Brain microvascular endothelial cell (primary cell): ENCODE results near the gene SPDYE4.

Experiments
- DNase-seq: peaks from one replicate; pipeline ENCODE4 v3.0.0-alpha.2; 2020
- H3K27ac ChIP-seq: fragments of 250-450 bp; sonication (Bioruptor Pico); 2 replicates; pipeline ENCODE4 v1.5.1; 2020; ENCODE audit warnings: mild to moderate bottlenecking, moderate library complexity
- H3K27me3 ChIP-seq: fragments of 250-450 bp; sonication (Bioruptor Pico); replicated peaks from 2 replicates; pipeline ENCODE4 v1.5.1; 2020; ENCODE audit warnings: mild to moderate bottlenecking
- H3K36me3 ChIP-seq: fragments of 250-450 bp; sonication (Bioruptor Pico); replicated peaks from 2 replicates; pipeline ENCODE4 v1.5.1; 2020; ENCODE audit warnings: mild to moderate bottlenecking
- H3K4me3 ChIP-seq: 2 replicates; pipeline ENCODE4 v1.5.1; 2011; ENCODE audit warnings: low read depth, mild to moderate bottlenecking, control low read depth, low read length, moderate library complexity
- in situ Hi-C: cut with HindIII; loops from 2 replicates; pipeline ENCODE4 v1.10.0; 2017; ENCODE audit warnings: low sequenced_read_pairs, low pct_ligation_motif_present
- TF ChIP-seq, protein P1 (sequence below): IDR thresholded peaks from 2 replicates; pipeline ENCODE4 v1.5.1; 2011; ENCODE audit warnings: low read depth, mild to moderate bottlenecking, moderate library complexity, low read length, control low read depth, inconsistent platforms; ENCODE audit errors: missing control alignments

Gene SPDYE4

GRCh38 chr17:8710813-8711212 lies 47.5 kb downstream of the SPDYE4 start:
- Histone ChIP-seq H3K27me3 (no peaks in the 10 kb centered on the region), H3K4me3 (no peak overlapping the region), H3K36me3 (no peaks in the 10 kb centered on the region), H3K27ac (no peak overlapping the region)
- in situ Hi-C loops = no loop called here
- TF ChIP-seq, protein P1, sequence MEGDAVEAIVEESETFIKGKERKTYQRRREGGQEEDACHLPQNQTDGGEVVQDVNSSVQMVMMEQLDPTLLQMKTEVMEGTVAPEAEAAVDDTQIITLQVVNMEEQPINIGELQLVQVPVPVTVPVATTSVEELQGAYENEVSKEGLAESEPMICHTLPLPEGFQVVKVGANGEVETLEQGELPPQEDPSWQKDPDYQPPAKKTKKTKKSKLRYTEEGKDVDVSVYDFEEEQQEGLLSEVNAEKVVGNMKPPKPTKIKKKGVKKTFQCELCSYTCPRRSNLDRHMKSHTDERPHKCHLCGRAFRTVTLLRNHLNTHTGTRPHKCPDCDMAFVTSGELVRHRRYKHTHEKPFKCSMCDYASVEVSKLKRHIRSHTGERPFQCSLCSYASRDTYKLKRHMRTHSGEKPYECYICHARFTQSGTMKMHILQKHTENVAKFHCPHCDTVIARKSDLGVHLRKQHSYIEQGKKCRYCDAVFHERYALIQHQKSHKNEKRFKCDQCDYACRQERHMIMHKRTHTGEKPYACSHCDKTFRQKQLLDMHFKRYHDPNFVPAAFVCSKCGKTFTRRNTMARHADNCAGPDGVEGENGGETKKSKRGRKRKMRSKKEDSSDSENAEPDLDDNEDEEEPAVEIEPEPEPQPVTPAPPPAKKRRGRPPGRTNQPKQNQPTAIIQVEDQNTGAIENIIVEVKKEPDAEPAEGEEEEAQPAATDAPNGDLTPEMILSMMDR = no peak
- DNase-seq = no peak

DNA sequence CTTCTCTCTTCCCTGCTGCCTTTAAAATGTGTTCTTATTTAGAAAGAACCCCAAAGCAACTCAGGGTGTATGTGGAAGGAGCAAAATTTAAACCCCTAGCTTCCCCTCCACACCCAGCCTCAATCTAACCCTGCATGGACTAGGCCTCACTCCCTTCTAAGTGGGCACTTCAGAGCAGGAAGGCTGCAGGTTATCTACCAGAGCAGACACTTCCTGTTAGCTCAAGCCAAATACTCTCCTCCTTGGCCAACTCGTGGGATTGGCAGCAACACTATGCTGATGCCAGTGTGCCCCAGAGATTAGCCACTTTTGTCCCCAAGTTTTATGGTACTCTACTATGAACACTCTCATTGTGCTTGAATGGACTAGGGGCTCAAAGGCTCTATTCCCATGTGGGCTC lies 49.3 kb downstream of the SPDYE4 start:
- no peak for DNase-seq
- no peak overlapping the region for H3K27ac ChIP-seq

GRCh38 chr17:8708025-8708461 lies 50.3 kb downstream of the SPDYE4 start:
- Histone ChIP-seq H3K27me3 (no peaks in the 10 kb centered on the region), H3K27ac (no peak overlapping the region), H3K4me3 (no peak overlapping the region), H3K36me3 (no peaks in the 10 kb centered on the region)
- TF ChIP-seq, protein P1 = no peak
- in situ Hi-C loops = no loop called here
- no peak for DNase-seq

More for the DNA sequence above, 49.3 kb downstream of the SPDYE4 start:
- in situ Hi-C loops = no loop called here
- Histone ChIP-seq H3K27me3 (no peaks in the 10 kb centered on the region), H3K36me3 (no peaks in the 10 kb centered on the region), H3K4me3 (no peak overlapping the region)
- TF ChIP-seq, protein P1 = no peak

- no peak for DNase-seq
- Histone ChIP-seq H3K4me3 (no peak overlapping the region), H3K27ac (no peak overlapping the region), H3K36me3 (no peaks in the 10 kb centered on the region), H3K27me3 (no peaks in the 10 kb centered on the region)
- TF ChIP-seq, protein P1 = no peak
- in situ Hi-C loops = no loop called here
Observed at GRCh38 chr17:8707332-8708024, 50.9 kb downstream of the SPDYE4 start.

DNA sequence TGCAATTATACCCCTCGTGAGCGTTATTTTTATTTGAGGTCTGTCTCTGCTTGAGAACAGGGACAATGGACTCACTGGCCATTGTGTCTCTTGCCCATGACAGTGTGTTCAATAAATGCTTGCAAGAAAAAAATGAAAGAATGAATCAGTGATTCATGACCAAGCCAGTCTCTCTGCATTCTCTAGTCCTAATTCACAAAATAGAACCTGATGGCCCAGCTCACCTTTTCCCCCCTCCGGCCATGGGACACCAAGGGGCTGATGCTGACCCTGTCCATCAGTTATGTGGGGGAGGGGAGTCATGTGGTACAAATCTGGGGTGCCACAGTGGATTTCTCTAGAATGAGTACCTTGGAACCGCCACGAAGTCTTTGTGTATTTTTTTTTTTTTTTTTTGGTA lies 51.9 kb downstream of the SPDYE4 start:
- in situ Hi-C loops = no loop called here
- TF ChIP-seq, protein P1 = no peak
- no peak overlapping the region for H3K27ac ChIP-seq
- H3K4me3 ChIP-seq = no peak overlapping the region
- H3K27me3 ChIP-seq = no peaks in the 10 kb centered on the region
- DNase-seq = no peak
- H3K36me3 ChIP-seq = no peaks in the 10 kb centered on the region

DNA sequence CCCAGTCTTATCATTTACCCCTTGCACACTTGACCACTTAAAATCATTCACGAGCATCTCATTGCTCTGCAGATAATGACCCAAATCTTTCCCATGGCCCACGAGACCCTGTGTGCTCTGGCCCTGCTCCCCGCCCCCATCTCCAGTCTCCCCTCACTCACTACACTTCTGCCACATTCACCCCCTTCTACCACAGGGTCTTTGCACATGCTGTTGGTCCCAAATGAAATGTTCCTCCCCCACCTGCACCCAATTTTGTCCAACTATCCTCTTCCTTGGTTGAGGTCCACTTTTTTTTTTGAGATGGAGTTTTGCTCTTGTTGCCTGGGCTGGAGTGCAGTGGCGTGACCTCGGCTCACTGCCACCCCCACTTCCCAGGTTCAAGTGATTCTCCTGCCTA lies 52.9 kb downstream of the SPDYE4 start:
- Histone ChIP-seq H3K27me3 (no peaks in the 10 kb centered on the region), H3K36me3 (no peaks in the 10 kb centered on the region), H3K4me3 (no peak overlapping the region), H3K27ac (no peak overlapping the region)
- in situ Hi-C loops = no loop called here
- TF ChIP-seq, protein P1 = no peak
- no peak for DNase-seq
